ENCODE measurements around the gene COL18A1.
A peak's percentile ranks its signal among the peaks of the same experiment; 100 is the strongest.
"Not testable (repeated sequence)": the region's sequence is repeated elsewhere in the genome, so short reads cannot be mapped to it uniquely, and the experiment has no call there.

COL18A1 gene

DNA sequence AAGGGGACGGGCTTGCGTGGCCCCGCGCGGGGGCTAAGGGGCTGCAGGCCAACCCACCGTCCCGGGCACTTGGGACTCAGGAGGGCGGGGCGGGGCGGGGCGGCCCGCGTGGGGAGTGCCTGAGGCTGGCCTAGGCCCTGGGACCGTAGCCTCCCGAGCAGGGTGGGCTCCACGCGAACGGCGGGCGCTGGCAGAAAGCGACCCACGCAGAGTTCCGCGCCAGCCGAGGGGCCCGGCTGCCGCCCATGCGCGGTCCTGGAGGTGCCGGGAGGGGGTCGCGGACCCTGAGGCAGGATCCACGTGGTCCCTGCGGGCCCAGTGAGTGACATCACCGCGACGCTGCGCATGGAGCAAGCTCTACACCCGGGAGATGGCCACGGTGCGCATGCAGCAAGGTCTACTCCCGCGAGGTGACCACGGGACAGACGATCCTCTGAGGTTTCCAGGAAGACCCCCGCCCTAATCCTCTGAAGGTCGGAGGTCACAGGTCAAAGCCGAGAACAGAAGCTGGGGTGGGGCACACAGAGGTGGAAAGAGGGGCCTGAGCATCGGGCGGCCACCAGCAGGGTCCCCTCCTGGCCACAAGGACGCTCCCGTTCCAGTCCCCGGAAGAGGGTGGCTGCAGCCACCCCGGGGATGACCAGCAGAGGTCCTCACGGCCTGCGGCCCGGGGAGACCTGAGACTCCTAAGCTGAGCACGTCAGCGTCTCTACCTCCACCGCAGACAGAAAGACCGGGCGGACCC lies 150.8 kb downstream of the COL18A1 start:
- Histone ChIP-seq H3K27me3 (replicated peaks; ENCODE audit: control insufficient read depth, insufficient read depth, low read length, poor library complexity, severe bottlenecking) (no peaks in the 10 kb centered on the region), H3K4me1 (ENCODE audit: control insufficient read depth, insufficient read depth, low read length, poor library complexity, severe bottlenecking) (peaks cover 19% of the 10 kb centered on the region), H3K4me3 (ENCODE audit: insufficient read depth, low read depth, low read length, poor library complexity, severe bottlenecking) (peak overlapping the region; percentile 28), H3K27ac (ENCODE audit: insufficient read depth, low read length, poor library complexity, severe bottlenecking) (peak overlapping the region; percentile 34), H3K9me3 (ENCODE audit: control insufficient read depth, low read length) (no peaks in the 10 kb centered on the region), H3K36me3 (ENCODE audit: control insufficient read depth, insufficient read depth, low read length) (no peaks in the 10 kb centered on the region)
- DNase-seq, result peak; percentile 21 to 31 (median 22)

DNA sequence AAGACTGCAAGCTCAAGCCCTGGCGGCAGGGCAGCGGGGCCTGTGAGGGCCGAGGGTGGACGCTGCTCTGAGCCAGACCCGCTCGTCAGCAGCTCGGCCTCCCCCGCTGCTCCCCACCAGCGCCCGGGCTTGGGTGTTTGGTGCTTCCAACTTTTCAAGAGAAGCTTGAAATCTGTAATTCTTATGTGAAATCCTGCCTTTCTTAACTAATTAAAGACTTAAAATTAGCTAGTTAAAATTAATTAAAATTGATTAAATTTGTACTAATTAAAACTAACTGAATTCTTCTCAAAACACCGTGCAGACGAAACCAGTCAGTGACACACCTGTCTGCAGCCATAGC lies 151.3 kb downstream of the COL18A1 start:
- Histone ChIP-seq H3K36me3 (ENCODE audit: control insufficient read depth, insufficient read depth, low read length) (no peaks in the 10 kb centered on the region), H3K27me3 (replicated peaks; ENCODE audit: control insufficient read depth, insufficient read depth, low read length, poor library complexity, severe bottlenecking) (no peaks in the 10 kb centered on the region), H3K27ac (ENCODE audit: insufficient read depth, low read length, poor library complexity, severe bottlenecking) (no peak overlapping the region), H3K4me3 (ENCODE audit: insufficient read depth, low read depth, low read length, poor library complexity, severe bottlenecking) (no peak overlapping the region), H3K4me1 (ENCODE audit: control insufficient read depth, insufficient read depth, low read length, poor library complexity, severe bottlenecking) (peaks cover 14% of the 10 kb centered on the region), H3K9me3 (ENCODE audit: control insufficient read depth, low read length) (no peaks in the 10 kb centered on the region)
- no peak for DNase-seq

DNA sequence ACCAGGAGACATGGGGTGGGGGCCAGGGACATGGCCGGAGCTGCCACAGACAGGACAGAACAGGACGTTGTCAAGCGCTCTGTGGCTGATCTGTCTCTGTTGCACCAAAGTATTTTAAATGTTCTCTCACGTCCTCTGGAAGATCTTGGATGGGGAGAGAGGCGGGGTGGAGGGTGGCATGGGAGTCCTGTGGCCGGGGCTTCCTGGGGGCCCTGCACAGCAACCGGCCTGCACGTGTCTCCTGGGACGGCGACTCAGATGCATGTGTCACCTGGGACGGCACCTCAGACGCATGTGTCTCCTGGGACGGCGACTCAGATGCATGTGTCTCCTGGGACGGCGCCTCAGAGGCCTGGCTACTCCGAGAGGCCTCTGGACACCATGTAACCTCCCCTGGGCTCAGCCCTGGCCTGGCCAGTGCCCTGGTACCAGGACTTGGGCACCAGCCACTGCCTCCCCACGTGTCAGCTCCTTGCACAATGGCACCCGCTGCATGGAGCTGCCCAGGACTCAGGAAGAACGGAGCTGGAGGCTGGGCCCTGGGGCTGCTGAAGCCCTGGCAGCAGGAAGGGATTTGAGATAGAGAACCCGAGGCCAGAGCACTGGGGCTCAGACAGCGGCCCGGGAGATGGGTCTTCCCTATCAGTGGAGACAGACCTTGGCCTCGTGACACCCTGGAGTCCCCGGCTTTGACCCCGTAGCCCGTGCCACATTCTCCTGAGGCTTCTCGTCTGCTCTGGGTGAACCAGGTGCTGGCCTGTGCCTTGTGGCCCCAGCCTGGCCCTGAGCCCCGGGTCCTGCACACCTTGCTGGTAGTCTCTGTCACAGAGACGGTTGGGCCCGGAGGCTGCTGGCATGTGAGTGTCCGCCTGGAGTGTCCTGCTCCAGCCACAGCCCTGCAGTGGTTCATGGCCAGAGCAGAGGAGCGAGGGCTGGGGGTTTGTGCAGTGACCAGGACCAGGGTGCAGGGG lies 152.0 kb downstream of the COL18A1 start:
- no peak for DNase-seq
- peaks cover 9% of the 10 kb centered on the region for H3K4me1 ChIP-seq (ENCODE audit: control insufficient read depth, insufficient read depth, low read length, poor library complexity, severe bottlenecking)
- no peaks in the 10 kb centered on the region for H3K9me3 ChIP-seq (ENCODE audit: control insufficient read depth, low read length)
- no peak overlapping the region for H3K4me3 ChIP-seq (ENCODE audit: insufficient read depth, low read depth, low read length, poor library complexity, severe bottlenecking)
- H3K36me3 ChIP-seq (ENCODE audit: control insufficient read depth, insufficient read depth, low read length), result no peaks in the 10 kb centered on the region
- H3K27me3 ChIP-seq (replicated peaks; ENCODE audit: control insufficient read depth, insufficient read depth, low read length, poor library complexity, severe bottlenecking), result no peaks in the 10 kb centered on the region
- H3K27ac ChIP-seq (ENCODE audit: insufficient read depth, low read length, poor library complexity, severe bottlenecking), result no peak overlapping the region

DNA sequence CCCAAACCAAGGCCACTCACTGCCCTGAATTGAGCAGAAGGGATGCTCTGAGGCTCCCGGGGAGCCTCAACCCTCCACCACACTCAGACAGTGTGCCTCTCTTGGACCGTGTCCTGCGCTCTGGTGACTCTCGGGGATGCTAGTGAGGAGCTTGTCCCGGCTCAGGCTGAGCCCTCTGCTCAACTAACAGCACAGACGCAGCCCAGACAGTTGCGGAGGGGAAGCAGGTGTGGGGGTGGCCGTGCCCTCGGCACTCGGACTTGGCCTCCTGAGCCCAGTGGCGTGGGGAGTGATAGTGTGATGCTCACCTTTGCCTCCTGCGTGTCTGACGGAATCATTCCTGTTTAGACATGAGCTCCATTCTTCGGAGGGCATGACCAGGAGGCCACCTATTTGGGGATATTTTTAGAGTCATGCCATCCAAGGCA lies 152.7 kb downstream of the COL18A1 start:
- Histone ChIP-seq H3K9me3 (ENCODE audit: control insufficient read depth, low read length) (no peaks in the 10 kb centered on the region), H3K4me1 (ENCODE audit: control insufficient read depth, insufficient read depth, low read length, poor library complexity, severe bottlenecking) (peaks cover 4% of the 10 kb centered on the region), H3K4me3 (ENCODE audit: insufficient read depth, low read depth, low read length, poor library complexity, severe bottlenecking) (no peak overlapping the region), H3K36me3 (ENCODE audit: control insufficient read depth, insufficient read depth, low read length) (no peaks in the 10 kb centered on the region), H3K27ac (ENCODE audit: insufficient read depth, low read length, poor library complexity, severe bottlenecking) (no peak overlapping the region), H3K27me3 (replicated peaks; ENCODE audit: control insufficient read depth, insufficient read depth, low read length, poor library complexity, severe bottlenecking) (no peaks in the 10 kb centered on the region)
- no peak for DNase-seq

DNA sequence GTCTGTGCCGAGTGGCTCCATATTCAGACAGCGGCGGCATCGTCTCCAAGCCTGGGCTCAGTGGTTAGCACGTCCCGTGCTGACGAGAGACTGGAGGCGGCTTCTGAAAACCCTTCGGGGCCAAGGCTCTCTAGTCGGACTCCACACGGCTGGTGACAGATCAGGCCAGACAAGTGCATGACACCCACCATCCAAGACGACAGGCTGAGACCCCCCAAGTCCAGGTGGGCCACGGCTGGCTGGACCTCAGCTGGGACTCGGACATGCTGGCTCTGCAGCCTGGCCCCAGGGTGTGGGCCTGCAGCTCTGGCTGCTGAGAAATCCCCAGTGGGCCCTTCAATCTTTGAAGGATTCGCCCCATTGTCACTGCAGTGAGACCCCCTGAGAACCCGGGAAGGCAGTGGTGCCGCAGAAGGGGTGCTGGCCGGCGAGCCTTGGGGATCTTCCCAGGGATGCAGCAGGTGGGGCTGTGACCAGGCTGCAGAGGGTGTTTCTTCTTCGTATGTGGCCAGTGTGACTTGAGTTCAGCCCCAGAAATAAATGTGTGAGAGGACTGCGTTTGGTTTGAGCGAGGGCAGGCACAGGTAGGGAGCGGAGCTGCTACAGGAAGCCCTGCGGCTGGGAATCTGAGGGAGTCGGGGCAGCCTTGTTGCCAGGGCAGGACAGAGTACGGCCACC lies 153.2 kb downstream of the COL18A1 start:
- no peaks in the 10 kb centered on the region for H3K9me3 ChIP-seq (ENCODE audit: control insufficient read depth, low read length)
- no peak overlapping the region for H3K4me3 ChIP-seq (ENCODE audit: insufficient read depth, low read depth, low read length, poor library complexity, severe bottlenecking)
- peaks cover 4% of the 10 kb centered on the region for H3K4me1 ChIP-seq (ENCODE audit: control insufficient read depth, insufficient read depth, low read length, poor library complexity, severe bottlenecking)
- H3K36me3 ChIP-seq (ENCODE audit: control insufficient read depth, insufficient read depth, low read length), result no peaks in the 10 kb centered on the region
- H3K27ac ChIP-seq (ENCODE audit: insufficient read depth, low read length, poor library complexity, severe bottlenecking), result no peak overlapping the region
- no peaks in the 10 kb centered on the region for H3K27me3 ChIP-seq (replicated peaks; ENCODE audit: control insufficient read depth, insufficient read depth, low read length, poor library complexity, severe bottlenecking)
- no peak for DNase-seq

DNA sequence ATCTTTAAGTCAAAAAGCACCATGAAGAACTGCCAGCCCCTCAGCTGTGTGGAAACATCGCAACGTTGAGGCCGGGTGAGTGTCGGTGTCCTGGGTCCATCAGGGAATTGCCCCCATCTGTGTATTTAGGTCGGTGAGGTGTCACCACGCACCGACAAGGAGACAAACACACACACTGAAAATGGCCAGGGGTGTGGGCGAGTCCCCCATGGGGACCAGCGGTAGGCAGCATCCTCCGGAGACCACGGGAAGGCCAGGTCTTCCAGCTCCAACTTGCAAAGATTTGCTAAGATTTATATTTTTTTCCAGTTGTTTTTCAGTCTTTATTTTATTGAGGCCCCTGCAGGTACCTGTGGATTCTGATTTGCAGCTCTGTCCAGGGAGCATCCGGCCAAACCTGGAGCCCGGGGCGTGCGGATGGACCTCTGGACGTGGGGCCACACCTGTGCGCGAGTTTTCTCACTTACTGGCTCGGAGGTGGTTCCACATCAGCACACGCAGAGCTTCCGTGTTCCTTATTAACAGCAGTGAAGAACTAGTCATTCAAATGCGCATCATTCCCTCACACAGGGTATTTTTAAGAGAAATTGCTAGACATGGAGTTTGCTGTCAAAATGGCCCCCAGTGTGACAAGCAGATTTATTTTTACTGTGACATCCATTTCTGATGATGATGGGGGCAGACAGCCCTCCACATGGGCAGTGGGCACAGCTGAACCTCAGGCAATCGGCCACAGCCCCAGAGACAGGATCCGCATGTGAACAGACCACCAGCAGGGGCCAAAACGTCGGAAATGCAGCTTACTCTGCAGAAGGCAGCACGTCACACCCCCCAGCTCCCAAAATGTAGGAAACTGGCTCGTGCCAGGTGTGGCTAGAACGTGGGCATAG lies 154.5 kb downstream of the COL18A1 start:
- Histone ChIP-seq H3K27me3 (replicated peaks; ENCODE audit: control insufficient read depth, insufficient read depth, low read length, poor library complexity, severe bottlenecking) (no peaks in the 10 kb centered on the region), H3K27ac (ENCODE audit: insufficient read depth, low read length, poor library complexity, severe bottlenecking) (no peak overlapping the region), H3K36me3 (ENCODE audit: control insufficient read depth, insufficient read depth, low read length) (no peaks in the 10 kb centered on the region), H3K9me3 (ENCODE audit: control insufficient read depth, low read length) (no peaks in the 10 kb centered on the region), H3K4me1 (ENCODE audit: control insufficient read depth, insufficient read depth, low read length, poor library complexity, severe bottlenecking) (peaks cover 4% of the 10 kb centered on the region), H3K4me3 (ENCODE audit: insufficient read depth, low read depth, low read length, poor library complexity, severe bottlenecking) (no peak overlapping the region)
- no peak for DNase-seq

DNA sequence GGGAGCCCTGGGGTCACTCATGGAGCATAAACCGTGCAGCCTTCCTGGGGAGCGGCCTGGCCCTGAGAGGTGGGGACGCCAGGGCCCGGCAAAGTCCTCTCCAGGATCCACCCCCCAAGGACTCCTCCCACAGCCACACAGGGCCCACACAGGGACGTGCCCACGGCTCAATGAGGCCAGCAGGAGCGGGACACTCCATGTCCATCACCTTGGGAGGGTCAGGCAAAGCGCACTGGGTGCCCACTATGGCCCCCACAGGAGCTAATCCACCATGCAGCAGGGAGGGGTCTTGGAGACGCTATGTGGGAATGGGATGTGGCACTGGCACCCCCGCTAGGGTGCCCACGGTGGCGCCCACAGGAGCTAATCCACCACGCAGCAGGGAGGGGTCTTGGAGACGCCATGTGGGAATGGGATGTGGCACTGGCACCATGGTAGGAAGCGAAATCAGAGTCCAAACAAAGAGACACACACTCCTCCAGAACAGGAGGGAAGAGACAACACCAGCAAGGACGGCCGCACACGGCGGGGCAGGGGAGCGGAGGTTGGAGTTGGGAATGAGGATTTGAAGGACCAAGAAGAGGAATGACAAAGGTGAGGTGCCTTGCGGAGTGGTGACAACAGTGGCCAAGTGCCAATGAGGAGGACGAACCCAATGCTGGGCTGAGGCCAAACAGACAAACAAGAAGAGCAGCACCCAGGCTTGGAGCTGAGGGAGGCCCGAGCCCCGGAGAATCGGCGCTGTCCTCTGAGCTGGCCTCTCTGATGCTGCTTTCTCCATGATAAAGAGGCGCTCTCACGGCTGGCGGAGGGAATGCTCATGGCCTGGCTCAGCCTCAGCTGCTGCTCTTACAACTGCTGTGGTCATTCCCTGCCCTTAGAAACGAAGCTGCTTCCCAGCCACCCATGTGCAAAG lies 155.4 kb downstream of the COL18A1 start:
- Histone ChIP-seq H3K27ac (ENCODE audit: insufficient read depth, low read length, poor library complexity, severe bottlenecking) (no peak overlapping the region), H3K4me1 (ENCODE audit: control insufficient read depth, insufficient read depth, low read length, poor library complexity, severe bottlenecking) (peaks cover 4% of the 10 kb centered on the region), H3K36me3 (ENCODE audit: control insufficient read depth, insufficient read depth, low read length) (no peaks in the 10 kb centered on the region), H3K9me3 (ENCODE audit: control insufficient read depth, low read length) (no peaks in the 10 kb centered on the region), H3K4me3 (ENCODE audit: insufficient read depth, low read depth, low read length, poor library complexity, severe bottlenecking) (no peak overlapping the region), H3K27me3 (replicated peaks; ENCODE audit: control insufficient read depth, insufficient read depth, low read length, poor library complexity, severe bottlenecking) (no peaks in the 10 kb centered on the region)
- DNase-seq, result no peak

DNA sequence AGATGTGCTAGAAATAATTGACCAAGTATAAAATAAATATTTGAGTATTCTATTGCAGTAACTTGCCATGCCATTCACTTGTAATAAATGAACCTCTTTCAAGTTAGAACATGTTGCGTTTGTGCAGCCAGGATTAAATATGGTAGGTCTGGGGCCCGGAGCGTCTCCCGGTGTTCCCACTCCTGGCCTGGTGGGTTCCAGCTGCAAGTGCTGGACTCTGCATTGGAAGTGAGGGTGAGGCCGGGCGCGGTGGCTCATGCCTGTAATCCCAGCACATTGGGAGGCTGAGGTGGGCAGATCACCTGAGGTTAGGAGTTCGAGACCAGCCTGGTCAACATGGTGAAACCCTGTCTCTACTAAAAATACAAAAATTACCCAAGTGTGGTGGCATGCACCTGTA lies 156.3 kb downstream of the COL18A1 start:
- H3K27ac ChIP-seq (ENCODE audit: insufficient read depth, low read length, poor library complexity, severe bottlenecking); H3K27me3 ChIP-seq (replicated peaks; ENCODE audit: control insufficient read depth, insufficient read depth, low read length, poor library complexity, severe bottlenecking); H3K4me1 ChIP-seq (ENCODE audit: control insufficient read depth, insufficient read depth, low read length, poor library complexity, severe bottlenecking): not testable (repeated sequence)

More for the DNA sequence above, 156.3 kb downstream of the COL18A1 start:
- not testable (repeated sequence) for H3K4me3 ChIP-seq (ENCODE audit: insufficient read depth, low read depth, low read length, poor library complexity, severe bottlenecking); DNase-seq; H3K9me3 ChIP-seq (ENCODE audit: control insufficient read depth, low read length); H3K36me3 ChIP-seq (ENCODE audit: control insufficient read depth, insufficient read depth, low read length)

Data from effector memory CD4-positive, alpha-beta T cell (primary cell).